HFF-Myc (cell line): ENCODE results near the gene GDF15.

Experiments used
- DNase-seq: peaks from one replicate; pipeline ENCODE4 v3.0.0-alpha.2; 2011; ENCODE audit warnings: low read depth; ENCODE audit errors: extremely low read depth
- H3K4me3 ChIP-seq: replicated peaks from 2 replicates; pipeline ENCODE4 v1.5.1; 2011; ENCODE audit warnings: low read depth, mild to moderate bottlenecking, control low read depth, low read length
- CTCF ChIP-seq: IDR thresholded peaks from 2 replicates; pipeline ENCODE4 v1.5.1; 2012; ENCODE audit warnings: mild to moderate bottlenecking, low read depth, low read length, control low read depth; ENCODE audit errors: missing control alignments

Gene GDF15

GRCh38 chr19:18434411-18435175 is 48.6 kb downstream of the GDF15 start:
- no peak for TF ChIP-seq CTCF
- DNase-seq = no peak
- no peak overlapping the region for H3K4me3 ChIP-seq

- no peak for TF ChIP-seq CTCF
- no peak for DNase-seq
- H3K4me3 ChIP-seq = no peak overlapping the region
These were observed 49.4 kb downstream of the GDF15 start for GRCh38 chr19:18435178-18435841.

GRCh38 chr19:18435842-18436670 is 50.1 kb downstream of the GDF15 start:
- no peak for TF ChIP-seq CTCF
- DNase-seq = no peak
- H3K4me3 ChIP-seq = no peak overlapping the region

- peak; percentile 70 for DNase-seq
- peak overlapping the region; percentile 54 for H3K4me3 ChIP-seq
- no peak for TF ChIP-seq CTCF
These were observed 50.9 kb downstream of the GDF15 start for GRCh38 chr19:18436671-18437490.

GRCh38 chr19:18437491-18438330 is 51.8 kb downstream of the GDF15 start, which contains the start of gene ISYNA1:
Gene ISYNA1 (minus strand): TSS chr19:18438133. CDS start chr19:18437979, 154 bp downstream.
- no peak for TF ChIP-seq CTCF
- H3K4me3 ChIP-seq = peak within 1 kb of the TSS; percentile 54
- no peak for DNase-seq
